Measurements from ENCODE around the gene BARX1.

BARX1 gene

DNA sequence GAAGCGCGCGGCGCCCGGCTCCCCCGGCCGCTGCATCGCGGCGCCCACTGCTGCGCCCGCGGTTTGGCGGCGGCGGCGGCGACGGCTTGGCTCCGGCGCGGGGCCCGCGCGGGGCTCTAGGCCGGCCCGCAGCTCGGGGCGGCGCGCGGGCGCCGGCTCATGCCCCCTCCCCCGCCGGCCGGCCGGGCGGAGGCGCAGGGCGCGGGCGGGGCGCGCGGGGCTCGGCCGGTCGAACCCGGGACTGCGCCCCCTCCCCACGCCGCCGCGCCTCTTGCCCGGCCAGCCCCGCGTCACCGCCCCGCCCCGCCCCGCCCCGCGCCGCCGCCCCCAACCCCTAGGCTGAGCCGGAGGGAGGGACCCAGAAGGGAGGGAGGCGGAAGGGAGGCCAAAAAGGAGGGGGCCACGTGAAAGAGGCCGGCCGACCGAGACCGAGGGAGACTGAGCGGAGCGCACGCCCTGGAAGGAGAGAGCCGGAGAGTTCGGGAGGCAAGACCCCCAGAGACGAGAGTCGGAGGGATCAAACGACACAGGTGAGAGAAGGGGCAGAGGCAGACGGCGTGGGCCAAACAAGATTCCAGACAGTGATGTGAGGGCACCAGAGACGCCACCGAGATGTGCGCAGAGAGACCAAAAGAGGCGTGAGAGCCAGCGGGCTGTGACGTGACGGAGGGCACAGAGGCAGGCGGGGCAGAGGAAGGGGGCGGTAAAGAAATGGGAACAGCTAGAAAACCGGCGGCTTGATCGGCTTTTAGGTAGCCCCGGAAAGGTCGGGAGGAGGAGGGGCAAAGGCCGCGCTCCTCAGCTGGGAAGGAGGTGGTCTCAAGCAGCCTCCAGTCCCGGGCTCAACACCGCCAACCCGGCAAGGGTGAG is at the start of gene BARX1 (continued):
- TF ChIP-seq ZNF354C (tag by site-specific recombination; IDR thresholded peaks at IDR 0.05; ENCODE audit: borderline replicate concordance, low read depth) (no peak), ZNF501 (tag by site-specific recombination; IDR thresholded peaks at IDR 0.05) (0 out of 2 replicates have a peak, but pooled peaks have one; percentile 27), ZNF677 (tag by site-specific recombination; IDR thresholded peaks at IDR 0.05) (peak; percentile 79)

DNA sequence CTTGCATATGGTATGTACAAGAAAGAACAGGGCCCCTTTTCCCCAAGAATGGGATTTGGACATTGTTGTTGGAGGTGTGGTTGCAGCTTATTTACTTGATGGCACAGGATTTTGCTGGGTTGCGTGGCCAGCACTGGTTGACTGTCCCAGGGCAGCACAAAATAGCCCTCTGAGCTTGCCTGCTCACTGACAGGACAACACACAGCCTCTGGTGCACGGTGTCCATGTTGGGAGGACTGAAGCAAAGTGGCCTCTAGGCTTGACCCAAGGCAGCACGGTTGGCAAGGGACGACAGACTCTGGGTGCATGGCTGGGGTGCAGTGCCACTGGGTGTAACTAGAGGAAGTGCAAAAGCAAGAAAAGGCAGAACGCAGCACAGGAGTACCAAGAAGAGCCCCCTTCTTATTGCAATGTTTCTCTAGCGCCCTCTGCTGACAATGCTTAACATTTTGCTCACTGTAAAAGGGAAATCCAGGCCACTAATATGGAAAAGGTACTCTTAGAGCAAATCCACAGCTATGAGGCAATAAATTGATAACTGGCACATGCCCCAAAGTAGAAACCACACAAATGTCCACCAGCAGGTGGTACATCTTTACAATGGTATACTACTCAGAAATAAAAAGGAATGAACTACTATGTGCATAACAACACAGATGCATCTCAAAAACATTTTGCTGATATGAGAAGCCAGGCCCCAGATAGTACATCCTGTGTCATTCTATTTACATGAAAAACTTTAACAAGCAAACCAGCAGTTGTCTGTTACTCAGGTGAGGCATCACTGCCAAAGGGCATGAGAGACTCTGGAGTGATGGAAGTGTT is 47.4 kb upstream of the BARX1 start:
- CTCF ChIA-PET = interaction anchor here (0.5 to 5.7 kb wide), 41 partner anchors 9 to 1049 kb away, joined by 3 to 122 read pairs (median 4); no protein-coding TSS in a partner anchor

DNA sequence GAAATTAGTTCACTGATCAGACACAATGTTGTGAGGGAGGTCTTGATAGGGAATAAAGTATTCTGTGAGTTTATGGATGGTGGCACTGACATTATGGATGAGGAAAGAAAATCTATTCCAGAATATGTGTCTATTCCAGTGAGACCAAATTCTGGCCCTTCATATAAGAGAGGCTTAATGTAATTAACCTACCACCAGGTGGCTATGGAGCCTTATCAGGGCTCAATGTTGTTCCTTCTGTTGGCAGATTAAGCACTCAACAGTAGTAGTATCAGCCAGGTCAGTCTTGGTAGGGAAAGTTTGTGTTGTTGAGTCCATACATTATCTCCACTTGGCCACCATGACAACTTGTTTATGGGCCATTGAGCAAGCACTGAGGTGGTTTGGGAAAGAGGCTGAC is 41.7 kb upstream of the BARX1 start:
- TF ChIP-seq, protein P1, sequence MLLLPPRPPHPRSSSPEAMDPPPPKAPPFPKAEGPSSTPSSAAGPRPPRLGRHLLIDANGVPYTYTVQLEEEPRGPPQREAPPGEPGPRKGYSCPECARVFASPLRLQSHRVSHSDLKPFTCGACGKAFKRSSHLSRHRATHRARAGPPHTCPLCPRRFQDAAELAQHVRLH (tag by site-specific recombination; IDR thresholded peaks at IDR 0.05) = no peak
- no peak for TF ChIP-seq ZNF391 (tag by site-specific recombination; IDR thresholded peaks at IDR 0.05; ENCODE audit: borderline replicate concordance, low read depth)
- no peak for TF ChIP-seq SETDB1 (IDR thresholded peaks at IDR 0.05; ENCODE audit: insufficient read length, low read length)
- TF ChIP-seq, protein P2, sequence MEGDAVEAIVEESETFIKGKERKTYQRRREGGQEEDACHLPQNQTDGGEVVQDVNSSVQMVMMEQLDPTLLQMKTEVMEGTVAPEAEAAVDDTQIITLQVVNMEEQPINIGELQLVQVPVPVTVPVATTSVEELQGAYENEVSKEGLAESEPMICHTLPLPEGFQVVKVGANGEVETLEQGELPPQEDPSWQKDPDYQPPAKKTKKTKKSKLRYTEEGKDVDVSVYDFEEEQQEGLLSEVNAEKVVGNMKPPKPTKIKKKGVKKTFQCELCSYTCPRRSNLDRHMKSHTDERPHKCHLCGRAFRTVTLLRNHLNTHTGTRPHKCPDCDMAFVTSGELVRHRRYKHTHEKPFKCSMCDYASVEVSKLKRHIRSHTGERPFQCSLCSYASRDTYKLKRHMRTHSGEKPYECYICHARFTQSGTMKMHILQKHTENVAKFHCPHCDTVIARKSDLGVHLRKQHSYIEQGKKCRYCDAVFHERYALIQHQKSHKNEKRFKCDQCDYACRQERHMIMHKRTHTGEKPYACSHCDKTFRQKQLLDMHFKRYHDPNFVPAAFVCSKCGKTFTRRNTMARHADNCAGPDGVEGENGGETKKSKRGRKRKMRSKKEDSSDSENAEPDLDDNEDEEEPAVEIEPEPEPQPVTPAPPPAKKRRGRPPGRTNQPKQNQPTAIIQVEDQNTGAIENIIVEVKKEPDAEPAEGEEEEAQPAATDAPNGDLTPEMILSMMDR (tag by site-specific recombination; IDR thresholded peaks at IDR 0.05) = no peak
- TF ChIP-seq ZNF560 (tag by site-specific recombination; IDR thresholded peaks at IDR 0.05; ENCODE audit: borderline replicate concordance) = no peak
- TF ChIP-seq ZNF626 (tag by site-specific recombination; IDR thresholded peaks at IDR 0.05) = no peak
- no peak for TF ChIP-seq ZNF791 (tag by site-specific recombination; IDR thresholded peaks at IDR 0.05)
- TF ChIP-seq, protein P3, sequence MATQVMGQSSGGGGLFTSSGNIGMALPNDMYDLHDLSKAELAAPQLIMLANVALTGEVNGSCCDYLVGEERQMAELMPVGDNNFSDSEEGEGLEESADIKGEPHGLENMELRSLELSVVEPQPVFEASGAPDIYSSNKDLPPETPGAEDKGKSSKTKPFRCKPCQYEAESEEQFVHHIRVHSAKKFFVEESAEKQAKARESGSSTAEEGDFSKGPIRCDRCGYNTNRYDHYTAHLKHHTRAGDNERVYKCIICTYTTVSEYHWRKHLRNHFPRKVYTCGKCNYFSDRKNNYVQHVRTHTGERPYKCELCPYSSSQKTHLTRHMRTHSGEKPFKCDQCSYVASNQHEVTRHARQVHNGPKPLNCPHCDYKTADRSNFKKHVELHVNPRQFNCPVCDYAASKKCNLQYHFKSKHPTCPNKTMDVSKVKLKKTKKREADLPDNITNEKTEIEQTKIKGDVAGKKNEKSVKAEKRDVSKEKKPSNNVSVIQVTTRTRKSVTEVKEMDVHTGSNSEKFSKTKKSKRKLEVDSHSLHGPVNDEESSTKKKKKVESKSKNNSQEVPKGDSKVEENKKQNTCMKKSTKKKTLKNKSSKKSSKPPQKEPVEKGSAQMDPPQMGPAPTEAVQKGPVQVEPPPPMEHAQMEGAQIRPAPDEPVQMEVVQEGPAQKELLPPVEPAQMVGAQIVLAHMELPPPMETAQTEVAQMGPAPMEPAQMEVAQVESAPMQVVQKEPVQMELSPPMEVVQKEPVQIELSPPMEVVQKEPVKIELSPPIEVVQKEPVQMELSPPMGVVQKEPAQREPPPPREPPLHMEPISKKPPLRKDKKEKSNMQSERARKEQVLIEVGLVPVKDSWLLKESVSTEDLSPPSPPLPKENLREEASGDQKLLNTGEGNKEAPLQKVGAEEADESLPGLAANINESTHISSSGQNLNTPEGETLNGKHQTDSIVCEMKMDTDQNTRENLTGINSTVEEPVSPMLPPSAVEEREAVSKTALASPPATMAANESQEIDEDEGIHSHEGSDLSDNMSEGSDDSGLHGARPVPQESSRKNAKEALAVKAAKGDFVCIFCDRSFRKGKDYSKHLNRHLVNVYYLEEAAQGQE (tag by site-specific recombination; IDR thresholded peaks at IDR 0.05) = no peak
- TF ChIP-seq ZNF521 (tag by site-specific recombination; IDR thresholded peaks at IDR 0.05) = no peak
- no peak for TF ChIP-seq SP7 (tag by site-specific recombination; IDR thresholded peaks at IDR 0.05)
- TF ChIP-seq GLIS2 (tag by site-specific recombination; IDR thresholded peaks at IDR 0.05) = no peak
- no peak for TF ChIP-seq ZNF10 (tag by site-specific recombination; IDR thresholded peaks at IDR 0.05)
- Histone ChIP-seq H3K4me3 (ENCODE audit: low read depth, low read length) (no peak overlapping the region), H3K27ac (ENCODE audit: extremely low read depth, low read depth, low read length) (no peak overlapping the region), H3K36me3 (ENCODE audit: control insufficient read depth in 2 of 2, insufficient read depth in 1 of 2, low read length in 2 of 2) (no peaks in the 10 kb centered on the region), H3K4me1 (ENCODE audit: control insufficient read depth, insufficient read depth, low read length) (no peaks in the 10 kb centered on the region), H3K9me3 (ENCODE audit: control insufficient read depth, insufficient read depth, low read depth, low read length) (no peaks in the 10 kb centered on the region)
- ChIA-PET POLR2A (no interaction called here), CTCF (no interaction called here)

More for the DNA sequence above, 47.4 kb upstream of the BARX1 start:
- H3K9me3 ChIP-seq (ENCODE audit: control insufficient read depth, insufficient read depth, low read depth, low read length) = no peaks in the 10 kb centered on the region
- no peak overlapping the region for H3K27ac ChIP-seq (ENCODE audit: extremely low read depth, low read depth, low read length)
- no peak overlapping the region for H3K4me3 ChIP-seq (ENCODE audit: low read depth, low read length)
- no peaks in the 10 kb centered on the region for H3K36me3 ChIP-seq (ENCODE audit: control insufficient read depth in 2 of 2, insufficient read depth in 1 of 2, low read length in 2 of 2)
- no peaks in the 10 kb centered on the region for H3K4me1 ChIP-seq (ENCODE audit: control insufficient read depth, insufficient read depth, low read length)
- POLR2A ChIA-PET = interaction anchor here (1.1 kb wide), 1 partner anchor 319 kb away, joined by 3 read pairs; no protein-coding TSS in a partner anchor
- TF ChIP-seq ZNF776 (tag by site-specific recombination; IDR thresholded peaks at IDR 0.05; ENCODE audit: borderline replicate concordance) = no peak
- no peak for TF ChIP-seq ZNF354C (tag by site-specific recombination; IDR thresholded peaks at IDR 0.05; ENCODE audit: borderline replicate concordance, low read depth)
- TF ChIP-seq, protein P2 (tag by site-specific recombination; IDR thresholded peaks at IDR 0.05) = peak; percentile 34
- peak; percentile 75 for TF ChIP-seq ZNF654 (tag by site-specific recombination; IDR thresholded peaks at IDR 0.05; ENCODE audit: low read depth)
